ENCODE data around the gene PCDHGA1.

GRCh38 chr5:141303756-141304155 is 26.6 kb upstream of the PCDHGA1 start, which contains the start of gene SLC25A2:
- TF ChIP-seq, protein P1, sequence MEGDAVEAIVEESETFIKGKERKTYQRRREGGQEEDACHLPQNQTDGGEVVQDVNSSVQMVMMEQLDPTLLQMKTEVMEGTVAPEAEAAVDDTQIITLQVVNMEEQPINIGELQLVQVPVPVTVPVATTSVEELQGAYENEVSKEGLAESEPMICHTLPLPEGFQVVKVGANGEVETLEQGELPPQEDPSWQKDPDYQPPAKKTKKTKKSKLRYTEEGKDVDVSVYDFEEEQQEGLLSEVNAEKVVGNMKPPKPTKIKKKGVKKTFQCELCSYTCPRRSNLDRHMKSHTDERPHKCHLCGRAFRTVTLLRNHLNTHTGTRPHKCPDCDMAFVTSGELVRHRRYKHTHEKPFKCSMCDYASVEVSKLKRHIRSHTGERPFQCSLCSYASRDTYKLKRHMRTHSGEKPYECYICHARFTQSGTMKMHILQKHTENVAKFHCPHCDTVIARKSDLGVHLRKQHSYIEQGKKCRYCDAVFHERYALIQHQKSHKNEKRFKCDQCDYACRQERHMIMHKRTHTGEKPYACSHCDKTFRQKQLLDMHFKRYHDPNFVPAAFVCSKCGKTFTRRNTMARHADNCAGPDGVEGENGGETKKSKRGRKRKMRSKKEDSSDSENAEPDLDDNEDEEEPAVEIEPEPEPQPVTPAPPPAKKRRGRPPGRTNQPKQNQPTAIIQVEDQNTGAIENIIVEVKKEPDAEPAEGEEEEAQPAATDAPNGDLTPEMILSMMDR (optimal IDR thresholded peaks at IDR 0.05 in 1 of 3, IDR thresholded peaks at IDR 0.05 in 1 of 3, conservative IDR thresholded peaks at IDR 0.05 in 1 of 3; ENCODE audit: extremely low read depth in 1 of 3, insufficient read depth in 2 of 3, low read length in 3 of 3) = no peak
- TF ChIP-seq EZH2 (IDR thresholded peaks at IDR 0.05; ENCODE audit: low read length) = no peak

All from keratinocyte (primary cell).